Brain microvascular endothelial cell (primary cell): ENCODE results near the gene SEC24A.

Experiments
- DNase-seq: peaks from one replicate; pipeline ENCODE4 v3.0.0-alpha.2; 2020
- H3K27ac ChIP-seq: fragments of 250-450 bp; sonication (Bioruptor Pico); 2 replicates; pipeline ENCODE4 v1.5.1; 2020; ENCODE audit warnings: mild to moderate bottlenecking, moderate library complexity
- H3K27me3 ChIP-seq: fragments of 250-450 bp; sonication (Bioruptor Pico); replicated peaks from 2 replicates; pipeline ENCODE4 v1.5.1; 2020; ENCODE audit warnings: mild to moderate bottlenecking
- H3K36me3 ChIP-seq: fragments of 250-450 bp; sonication (Bioruptor Pico); replicated peaks from 2 replicates; pipeline ENCODE4 v1.5.1; 2020; ENCODE audit warnings: mild to moderate bottlenecking
- H3K4me3 ChIP-seq: 2 replicates; pipeline ENCODE4 v1.5.1; 2011; ENCODE audit warnings: low read depth, mild to moderate bottlenecking, control low read depth, low read length, moderate library complexity
- in situ Hi-C: cut with HindIII; loops from 2 replicates; pipeline ENCODE4 v1.10.0; 2017; ENCODE audit warnings: low sequenced_read_pairs, low pct_ligation_motif_present
- TF ChIP-seq, protein P1 (sequence below): IDR thresholded peaks from 2 replicates; pipeline ENCODE4 v1.5.1; 2011; ENCODE audit warnings: low read depth, mild to moderate bottlenecking, moderate library complexity, low read length, control low read depth, inconsistent platforms; ENCODE audit errors: missing control alignments

SEC24A gene

DNA sequence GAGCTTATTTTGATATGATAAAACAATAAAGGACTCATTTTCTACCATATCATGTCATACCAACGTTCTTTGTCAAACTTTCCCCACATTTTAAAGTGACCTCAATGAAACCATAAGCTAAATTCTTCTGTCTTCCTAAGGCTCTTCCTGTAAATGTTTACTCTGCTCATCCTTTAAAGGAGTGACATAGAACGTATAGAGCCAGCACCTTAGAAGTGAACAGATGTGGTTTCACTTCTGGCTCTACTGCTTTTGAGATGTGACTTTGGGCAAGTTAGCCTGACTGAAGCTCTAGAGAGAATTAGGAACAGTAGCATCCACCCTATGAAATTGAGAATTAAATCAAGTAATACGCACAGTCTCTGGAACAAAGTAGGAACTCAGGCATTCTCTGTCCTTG lies 40.0 kb upstream of the SEC24A start:
- Histone ChIP-seq H3K27me3 (no peaks in the 10 kb centered on the region), H3K27ac (no peak overlapping the region), H3K36me3 (peaks cover 30% of the 10 kb centered on the region), H3K4me3 (no peak overlapping the region)
- no peak for DNase-seq
- in situ Hi-C loops, result no loop called here
- TF ChIP-seq, protein P1, sequence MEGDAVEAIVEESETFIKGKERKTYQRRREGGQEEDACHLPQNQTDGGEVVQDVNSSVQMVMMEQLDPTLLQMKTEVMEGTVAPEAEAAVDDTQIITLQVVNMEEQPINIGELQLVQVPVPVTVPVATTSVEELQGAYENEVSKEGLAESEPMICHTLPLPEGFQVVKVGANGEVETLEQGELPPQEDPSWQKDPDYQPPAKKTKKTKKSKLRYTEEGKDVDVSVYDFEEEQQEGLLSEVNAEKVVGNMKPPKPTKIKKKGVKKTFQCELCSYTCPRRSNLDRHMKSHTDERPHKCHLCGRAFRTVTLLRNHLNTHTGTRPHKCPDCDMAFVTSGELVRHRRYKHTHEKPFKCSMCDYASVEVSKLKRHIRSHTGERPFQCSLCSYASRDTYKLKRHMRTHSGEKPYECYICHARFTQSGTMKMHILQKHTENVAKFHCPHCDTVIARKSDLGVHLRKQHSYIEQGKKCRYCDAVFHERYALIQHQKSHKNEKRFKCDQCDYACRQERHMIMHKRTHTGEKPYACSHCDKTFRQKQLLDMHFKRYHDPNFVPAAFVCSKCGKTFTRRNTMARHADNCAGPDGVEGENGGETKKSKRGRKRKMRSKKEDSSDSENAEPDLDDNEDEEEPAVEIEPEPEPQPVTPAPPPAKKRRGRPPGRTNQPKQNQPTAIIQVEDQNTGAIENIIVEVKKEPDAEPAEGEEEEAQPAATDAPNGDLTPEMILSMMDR, result no peak

DNA sequence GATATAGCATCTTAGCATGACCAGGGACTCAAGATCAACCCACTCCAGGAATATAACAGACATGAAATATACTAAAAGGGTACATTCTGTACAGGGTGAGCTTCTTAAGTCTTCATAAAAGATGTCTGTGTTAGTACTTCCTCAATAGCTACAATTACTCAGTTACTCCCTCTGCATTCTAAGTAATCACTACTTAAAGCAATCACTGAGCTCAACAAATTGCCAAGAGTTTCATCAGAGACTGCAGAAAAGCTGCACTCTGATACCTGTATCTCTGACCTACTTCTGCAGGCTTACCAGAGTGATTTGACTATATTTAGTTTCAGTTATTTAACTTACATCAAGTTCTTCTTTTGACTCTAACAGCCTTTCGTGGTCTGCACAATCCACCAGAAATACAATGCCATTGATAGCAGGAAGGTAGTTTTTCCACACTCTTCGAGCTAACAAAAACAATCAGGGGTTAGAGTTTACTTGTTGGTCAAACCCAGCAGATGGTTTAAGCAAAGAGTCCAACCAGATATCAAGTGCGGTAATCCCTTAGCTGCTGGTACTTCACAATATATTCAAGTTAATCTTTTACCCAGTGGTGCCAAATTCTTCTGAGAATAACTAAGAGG lies 39.2 kb upstream of the SEC24A start:
- Histone ChIP-seq H3K4me3 (no peak overlapping the region), H3K27ac (no peak overlapping the region), H3K36me3 (peaks cover 28% of the 10 kb centered on the region), H3K27me3 (no peaks in the 10 kb centered on the region)
- TF ChIP-seq, protein P1, result no peak
- no peak for DNase-seq
- in situ Hi-C loops, result no loop called here

DNA sequence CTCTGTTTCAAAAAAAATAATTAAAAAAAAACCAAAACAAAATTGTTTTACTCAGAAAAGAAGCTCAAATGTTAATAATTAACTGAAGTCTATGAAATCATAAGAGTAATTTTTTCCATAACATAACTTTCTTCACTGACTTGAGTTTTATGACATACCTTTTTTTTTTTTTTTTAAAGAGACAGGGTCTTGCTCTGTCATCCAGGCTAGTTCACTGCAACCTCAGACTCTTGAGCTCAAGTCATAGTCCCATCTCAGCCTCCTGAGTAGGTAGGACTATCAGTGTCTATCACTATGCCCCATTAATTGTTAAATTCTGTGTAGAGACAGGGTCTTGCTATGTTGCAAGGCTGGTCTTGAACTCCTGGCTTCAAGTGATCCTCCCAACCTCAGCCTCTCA lies 37.9 kb upstream of the SEC24A start:
- Histone ChIP-seq H3K4me3 (no peak overlapping the region), H3K27me3 (no peaks in the 10 kb centered on the region), H3K27ac (no peak overlapping the region), H3K36me3 (peaks cover 32% of the 10 kb centered on the region)
- no peak for DNase-seq
- TF ChIP-seq, protein P1, result no peak
- in situ Hi-C loops, result no loop called here

DNA sequence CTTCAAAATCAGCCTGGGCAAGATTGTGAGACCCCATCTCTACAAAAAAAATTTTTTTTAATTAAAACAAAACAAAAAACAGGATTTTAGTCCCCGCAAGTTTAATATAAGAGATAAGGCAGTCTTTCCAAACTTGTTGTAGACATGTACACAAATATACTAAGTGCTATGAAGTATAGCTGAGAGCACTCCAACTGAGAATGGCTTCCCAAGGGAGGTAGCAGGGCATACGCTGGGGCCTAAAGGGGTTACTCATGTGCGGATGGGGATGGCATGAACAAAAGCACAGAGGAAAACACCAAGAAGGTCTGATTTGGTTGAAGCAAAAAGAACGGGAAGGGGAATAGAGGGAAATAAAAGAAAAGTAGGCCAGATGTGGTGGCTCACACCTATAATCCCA lies 37.1 kb upstream of the SEC24A start:
- peaks cover 27% of the 10 kb centered on the region for H3K36me3 ChIP-seq
- TF ChIP-seq, protein P1, result no peak

DNA sequence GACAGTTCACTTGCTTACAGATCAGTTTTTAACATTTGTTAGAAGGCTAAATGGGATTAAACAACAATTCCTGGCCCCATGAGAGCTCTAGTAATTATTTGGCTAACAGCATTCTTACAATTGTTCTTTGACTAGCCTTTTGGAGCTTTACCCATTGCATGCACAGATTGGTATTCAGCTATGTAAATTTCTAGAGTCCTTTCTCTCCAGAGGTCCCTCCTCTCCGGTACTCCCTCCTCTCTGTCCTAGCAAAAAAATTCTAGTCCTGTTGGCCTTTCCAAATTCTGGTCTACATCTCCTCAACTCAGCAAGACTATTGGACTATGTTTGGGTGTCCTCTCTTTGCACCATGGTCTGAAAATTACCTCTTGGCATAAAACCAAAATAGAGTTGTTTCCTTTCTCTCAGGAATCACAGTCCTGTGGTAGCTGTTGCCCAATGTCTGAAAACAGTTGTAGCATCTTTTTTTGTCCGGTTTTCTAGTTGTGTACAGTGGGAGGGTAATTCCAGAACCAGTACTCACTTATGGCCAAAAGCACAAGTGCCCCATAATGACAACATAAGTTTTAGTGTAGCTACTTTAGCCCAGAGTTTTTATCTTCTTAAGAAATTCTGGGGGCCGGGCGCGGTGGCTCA lies 34.0 kb upstream of the SEC24A start:
- no peak for DNase-seq
- no peak overlapping the region for H3K4me3 ChIP-seq
- H3K27me3 ChIP-seq, result no peaks in the 10 kb centered on the region
- in situ Hi-C loops, result no loop called here
- H3K27ac ChIP-seq, result no peak overlapping the region
- peaks cover 27% of the 10 kb centered on the region for H3K36me3 ChIP-seq
- TF ChIP-seq, protein P1, result no peak

More for the DNA sequence above, 37.1 kb upstream of the SEC24A start:
- no peak overlapping the region for H3K27ac ChIP-seq
- no peak overlapping the region for H3K4me3 ChIP-seq
- no peaks in the 10 kb centered on the region for H3K27me3 ChIP-seq
- in situ Hi-C loops, result no loop called here
- no peak for DNase-seq
